Measurements from ENCODE around the gene SYNE1.
A peak's percentile ranks its signal among the peaks of the same experiment; 100 is the strongest.
"Not testable (repeated sequence)": the region's sequence is repeated elsewhere in the genome, so short reads cannot be mapped to it uniquely, and the experiment has no call there.

Gene SYNE1

GRCh38 chr6:152368751-152369624 is 268.2 kb downstream of the SYNE1 start:
- no peak for DNase-seq (ENCODE audit: low read depth)

- DNase-seq (ENCODE audit: low read depth) = no peak
These were observed 272.3 kb downstream of the SYNE1 start for GRCh38 chr6:152364866-152365265.

- no peak for DNase-seq (ENCODE audit: low read depth)
These were observed 277.1 kb downstream of the SYNE1 start for GRCh38 chr6:152360034-152360433.

GRCh38 chr6:152356662-152357061 is 280.5 kb downstream of the SYNE1 start:
- no peak for DNase-seq (ENCODE audit: low read depth)

GRCh38 chr6:152356016-152356415 is 281.1 kb downstream of the SYNE1 start:
- DNase-seq (ENCODE audit: low read depth) = no peak

- DNase-seq (ENCODE audit: low read depth) = no peak
These were observed 282.0 kb downstream of the SYNE1 start for GRCh38 chr6:152355166-152355565.

GRCh38 chr6:152353440-152353839 is 283.7 kb downstream of the SYNE1 start:
- no peak for DNase-seq (ENCODE audit: low read depth)

- no peak for DNase-seq (ENCODE audit: low read depth)
These were observed 285.4 kb downstream of the SYNE1 start for GRCh38 chr6:152351742-152352141.

GRCh38 chr6:152351110-152351509 is 286.1 kb downstream of the SYNE1 start:
- no peak for DNase-seq (ENCODE audit: low read depth)

- no peak for DNase-seq (ENCODE audit: low read depth)
These were observed 289.0 kb downstream of the SYNE1 start for GRCh38 chr6:152348116-152348515.

- DNase-seq (ENCODE audit: low read depth) = no peak
These were observed 293.3 kb downstream of the SYNE1 start for GRCh38 chr6:152343735-152344360.

- DNase-seq (ENCODE audit: low read depth) = no peak
These were observed 295.6 kb downstream of the SYNE1 start for GRCh38 chr6:152341596-152341995.

GRCh38 chr6:152338335-152339125 is 298.6 kb downstream of the SYNE1 start:
- peak; percentile 53 for DNase-seq (ENCODE audit: low read depth)

GRCh38 chr6:152334555-152334954 is 302.6 kb downstream of the SYNE1 start:
- DNase-seq (ENCODE audit: low read depth) = no peak

- no peak for DNase-seq (ENCODE audit: low read depth)
These were observed 306.2 kb downstream of the SYNE1 start for GRCh38 chr6:152330961-152331360.

GRCh38 chr6:152329638-152330448 is 307.3 kb downstream of the SYNE1 start:
- DNase-seq (ENCODE audit: low read depth) = no peak

- DNase-seq (ENCODE audit: low read depth) = not testable (repeated sequence)
These were observed 309.0 kb downstream of the SYNE1 start for GRCh38 chr6:152328200-152328599.

- DNase-seq (ENCODE audit: low read depth) = no peak
These were observed 313.8 kb downstream of the SYNE1 start for GRCh38 chr6:152323376-152323775.

GRCh38 chr6:152318278-152318677 is 318.9 kb downstream of the SYNE1 start:
- DNase-seq (ENCODE audit: low read depth) = no peak

- no peak for DNase-seq (ENCODE audit: low read depth)
These were observed 321.1 kb downstream of the SYNE1 start for GRCh38 chr6:152316024-152316423.

GRCh38 chr6:152314483-152314832 is 322.7 kb downstream of the SYNE1 start:
- DNase-seq (ENCODE audit: low read depth) = no peak

Measured in activated T-cell treated with anti-CD3 and anti-CD28 coated beads for 1 hour (primary cell).